ENCODE results near the gene INSYN2B.

GRCh38 chr5:169875091-169875728 is 105.1 kb downstream of the INSYN2B start:
- TF ChIP-seq, protein P1, sequence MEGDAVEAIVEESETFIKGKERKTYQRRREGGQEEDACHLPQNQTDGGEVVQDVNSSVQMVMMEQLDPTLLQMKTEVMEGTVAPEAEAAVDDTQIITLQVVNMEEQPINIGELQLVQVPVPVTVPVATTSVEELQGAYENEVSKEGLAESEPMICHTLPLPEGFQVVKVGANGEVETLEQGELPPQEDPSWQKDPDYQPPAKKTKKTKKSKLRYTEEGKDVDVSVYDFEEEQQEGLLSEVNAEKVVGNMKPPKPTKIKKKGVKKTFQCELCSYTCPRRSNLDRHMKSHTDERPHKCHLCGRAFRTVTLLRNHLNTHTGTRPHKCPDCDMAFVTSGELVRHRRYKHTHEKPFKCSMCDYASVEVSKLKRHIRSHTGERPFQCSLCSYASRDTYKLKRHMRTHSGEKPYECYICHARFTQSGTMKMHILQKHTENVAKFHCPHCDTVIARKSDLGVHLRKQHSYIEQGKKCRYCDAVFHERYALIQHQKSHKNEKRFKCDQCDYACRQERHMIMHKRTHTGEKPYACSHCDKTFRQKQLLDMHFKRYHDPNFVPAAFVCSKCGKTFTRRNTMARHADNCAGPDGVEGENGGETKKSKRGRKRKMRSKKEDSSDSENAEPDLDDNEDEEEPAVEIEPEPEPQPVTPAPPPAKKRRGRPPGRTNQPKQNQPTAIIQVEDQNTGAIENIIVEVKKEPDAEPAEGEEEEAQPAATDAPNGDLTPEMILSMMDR (IDR thresholded peaks at IDR 0.05; ENCODE audit: low read depth, low read length): no peak
- TF ChIP-seq POLR2A (IDR thresholded peaks at IDR 0.05; ENCODE audit: extremely low read depth, insufficient read length) (no peak), MYC (IDR thresholded peaks at IDR 0.05; ENCODE audit: low read depth, low read length) (peak; percentile 77; the same call in 1 of the 2 replicates)
- TF ChIP-seq, protein P2, sequence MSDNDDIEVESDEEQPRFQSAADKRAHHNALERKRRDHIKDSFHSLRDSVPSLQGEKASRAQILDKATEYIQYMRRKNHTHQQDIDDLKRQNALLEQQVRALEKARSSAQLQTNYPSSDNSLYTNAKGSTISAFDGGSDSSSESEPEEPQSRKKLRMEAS (IDR thresholded peaks at IDR 0.05; ENCODE audit: low read depth, low read length): no peak
